IPS-NIHi7 (cell line): ENCODE data around the gene NFATC4.

Source experiments
- DNase-seq: peaks from one replicate; pipeline ENCODE4 v3.0.0; 2012; ENCODE audit warnings: mixed read lengths; ENCODE audit errors: extremely low spot score

The NFATC4 gene

DNA sequence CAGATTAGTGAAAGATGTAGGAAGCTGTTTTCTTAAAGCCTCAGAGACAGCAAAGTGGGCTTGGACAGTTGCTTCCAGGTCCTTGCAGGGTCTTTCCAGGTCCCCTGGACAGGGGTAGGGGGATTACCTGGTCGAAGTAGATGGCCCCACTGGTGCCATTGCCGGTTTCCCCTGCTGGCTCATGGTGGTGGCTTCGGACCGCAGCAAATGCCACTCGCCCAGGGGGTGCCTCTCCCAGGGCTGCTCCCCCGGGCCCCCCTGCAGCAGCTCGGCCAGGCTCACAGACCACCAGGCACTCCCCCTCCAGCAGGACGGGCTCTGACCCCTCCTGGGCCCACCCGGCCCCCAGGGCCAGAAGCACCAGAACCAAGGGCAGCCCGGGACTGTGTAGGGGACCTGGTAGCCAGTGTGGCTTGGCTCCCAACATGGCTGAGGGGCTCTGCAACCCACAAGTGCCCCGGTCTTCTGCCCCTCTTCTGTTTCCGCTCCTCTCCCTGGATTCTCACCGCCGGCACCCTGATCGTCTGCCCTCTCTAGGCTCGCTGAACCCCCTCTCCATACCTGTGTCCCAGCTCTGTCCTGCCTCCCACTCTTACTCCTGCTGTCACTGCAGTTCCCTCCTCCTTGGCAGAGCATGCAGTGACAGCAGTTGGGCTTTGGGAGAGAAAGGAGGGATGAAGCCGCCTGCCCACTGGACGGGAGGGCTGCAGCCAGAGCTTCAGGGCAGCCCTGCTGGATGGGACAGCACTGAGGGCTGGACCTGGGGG, 60.8 kb downstream of the NFATC4 start:
- no peak for DNase-seq
